KG1 (cell line): ENCODE measurements around the gene PADI6.

Source experiments
- DNase-seq: peaks from one replicate; lab custom pipeline; 2025; lab: John Stamatoyannopoulos, UW

Gene PADI6

GRCh38 chr1:17434016-17434415 lies 62.0 kb downstream of the PADI6 start:
- DNase-seq: no peak

- DNase-seq: no peak
Measured at GRCh38 chr1:17434601-17435000, 62.6 kb downstream of the PADI6 start.

GRCh38 chr1:17436380-17437174 lies 64.6 kb downstream of the PADI6 start:
- DNase-seq: no peak

DNA sequence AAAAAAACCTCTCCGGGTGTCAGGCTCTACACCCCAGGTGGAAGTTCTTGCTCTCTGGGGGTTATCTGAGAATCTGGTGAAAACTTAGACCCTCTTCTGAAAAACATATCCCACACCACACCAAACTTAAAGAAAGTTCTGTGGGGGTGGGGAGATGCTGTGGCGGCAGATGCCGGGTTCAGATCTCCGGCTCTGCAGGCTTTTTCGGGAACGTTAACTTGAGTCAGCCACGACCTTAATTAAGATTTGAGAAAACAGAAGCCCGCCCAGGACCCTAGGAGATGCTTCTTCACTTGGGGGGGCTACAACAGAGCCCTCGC lies 65.2 kb downstream of the PADI6 start:
- no peak for DNase-seq

DNA sequence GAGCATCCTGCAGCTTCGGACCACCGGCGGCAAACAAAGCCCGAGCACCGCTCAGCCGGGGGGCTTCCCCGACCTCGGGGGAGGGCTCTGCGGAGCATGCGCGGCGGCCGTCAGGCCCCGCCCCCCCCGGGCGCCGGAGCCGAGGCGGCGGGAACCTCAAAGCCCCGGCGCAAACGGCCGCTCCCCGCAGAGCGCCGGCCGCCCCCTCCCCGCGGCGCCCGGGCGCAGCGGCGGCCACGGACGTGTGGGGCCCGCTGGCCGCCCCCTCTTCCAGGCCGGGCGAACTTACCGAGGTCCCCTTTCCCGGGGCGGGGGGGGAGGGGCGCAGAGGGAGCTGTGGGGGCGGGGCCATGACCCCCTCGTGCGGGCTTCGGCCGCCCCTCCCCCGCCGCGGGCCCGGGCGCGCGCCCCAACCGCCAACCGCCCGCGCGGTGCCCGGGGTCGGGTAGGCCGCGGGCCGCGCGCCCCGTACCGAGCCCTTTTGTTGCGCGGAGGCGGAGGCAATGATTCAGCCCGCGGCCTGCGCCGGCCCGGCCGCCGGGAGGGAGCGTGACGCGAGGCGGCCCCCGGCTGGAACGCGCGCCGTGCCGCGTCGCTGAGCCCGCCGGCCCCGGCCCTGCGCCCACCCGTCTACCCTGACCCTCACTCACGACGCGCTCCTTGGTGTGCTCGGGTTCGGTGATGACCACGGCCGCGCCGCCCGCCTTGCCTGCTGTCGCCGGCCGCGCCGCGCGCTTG lies 65.8 kb downstream of the PADI6 start:
- peak; percentile 17 for DNase-seq

GRCh38 chr1:17438318-17439249 lies 66.6 kb downstream of the PADI6 start:
- peak; percentile 65 for DNase-seq

- DNase-seq: peak; percentile 63
Measured at GRCh38 chr1:17439250-17440073, 67.5 kb downstream of the PADI6 start, which contains the start of gene RCC2. TSS of gene RCC2 (minus strand) at chr1:17439677. CDS start at chr1:17438514, 1,163 bp downstream.

DNA sequence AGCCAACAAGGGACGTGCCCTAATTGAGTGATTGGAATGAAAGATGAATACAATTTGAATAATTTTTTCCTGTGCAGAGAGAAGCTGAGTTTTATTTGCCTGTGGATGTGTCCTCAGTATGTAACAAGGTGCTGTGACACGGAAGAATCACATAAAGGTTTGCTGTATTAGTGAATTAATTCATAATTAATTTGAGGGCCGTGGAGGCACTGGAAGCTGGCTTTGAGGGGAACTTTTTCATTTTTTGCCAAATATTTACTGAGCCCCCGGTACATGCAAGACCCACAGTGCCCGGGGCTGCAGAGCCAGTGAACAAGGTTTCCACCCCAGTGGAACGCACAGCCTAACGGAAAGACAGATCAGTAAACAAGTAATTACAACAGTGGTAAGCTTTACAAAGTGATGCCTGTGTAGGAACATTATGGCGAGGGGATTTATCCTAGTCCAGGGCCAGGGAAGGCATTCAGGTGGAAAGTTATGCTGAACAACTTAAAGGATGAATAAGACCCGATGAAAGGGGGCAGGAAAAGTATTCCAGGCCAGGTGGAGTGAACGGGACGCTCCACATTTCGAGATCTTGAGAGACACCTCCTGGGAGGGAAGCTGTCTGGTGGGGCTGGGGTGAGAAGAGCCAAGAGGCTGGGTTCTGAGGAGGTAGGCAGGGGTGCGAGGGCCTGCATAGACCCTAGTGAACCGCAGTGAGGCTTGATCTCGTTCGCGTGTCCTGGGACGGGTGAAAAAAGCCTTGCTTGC lies 68.3 kb downstream of the PADI6 start:
- DNase-seq: no peak

DNA sequence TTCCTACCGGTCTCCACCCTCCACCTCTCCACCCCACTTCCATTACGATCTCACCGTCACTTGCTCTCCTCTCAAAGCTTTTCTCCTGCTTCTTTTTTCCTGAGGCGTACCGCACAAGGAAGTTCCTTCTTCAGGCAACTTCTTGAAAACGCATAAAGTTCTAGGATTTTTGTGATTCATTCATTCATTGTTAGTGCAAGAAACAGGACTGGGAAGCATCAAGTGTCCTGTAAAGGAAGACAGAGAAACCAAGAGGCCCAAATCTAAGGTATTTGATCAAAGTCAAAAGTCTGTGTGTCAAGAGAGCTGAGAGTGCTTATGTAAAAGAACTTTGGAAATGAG lies 68.8 kb downstream of the PADI6 start:
- no peak for DNase-seq

DNA sequence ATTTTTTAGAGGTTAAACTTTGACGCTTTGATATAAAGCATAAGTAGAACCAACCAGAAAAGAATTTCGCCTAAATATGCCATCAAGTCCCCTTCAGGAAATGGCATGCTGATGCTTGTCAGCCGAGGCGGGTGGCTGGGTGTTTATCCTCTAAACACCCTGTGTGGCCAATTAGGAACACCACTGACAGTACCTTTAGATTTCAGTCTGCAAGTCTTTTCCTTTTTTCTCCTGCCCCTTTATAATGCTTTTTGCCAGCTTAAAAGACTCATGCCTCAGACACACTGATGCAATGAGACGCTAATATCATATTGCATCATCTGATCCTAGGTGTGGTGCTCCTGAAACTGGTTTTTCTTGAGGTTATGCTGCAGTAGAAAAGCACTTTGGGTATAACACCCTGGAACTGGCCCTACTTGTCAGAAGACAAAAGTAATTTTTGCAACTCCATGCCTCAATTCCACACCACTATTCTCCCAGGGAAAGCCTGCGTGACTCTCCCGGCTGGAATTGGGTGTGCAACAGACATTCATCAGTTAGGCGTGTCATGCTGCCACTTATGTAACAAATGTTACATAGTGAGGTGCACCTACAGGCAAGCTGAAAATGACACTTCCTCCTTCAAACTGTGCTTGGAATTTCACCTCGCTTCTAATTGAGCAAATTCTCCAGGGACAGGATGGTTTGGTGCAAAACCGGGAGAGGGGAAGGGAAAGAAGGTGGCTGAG lies 69.4 kb downstream of the PADI6 start:
- DNase-seq: no peak

DNA sequence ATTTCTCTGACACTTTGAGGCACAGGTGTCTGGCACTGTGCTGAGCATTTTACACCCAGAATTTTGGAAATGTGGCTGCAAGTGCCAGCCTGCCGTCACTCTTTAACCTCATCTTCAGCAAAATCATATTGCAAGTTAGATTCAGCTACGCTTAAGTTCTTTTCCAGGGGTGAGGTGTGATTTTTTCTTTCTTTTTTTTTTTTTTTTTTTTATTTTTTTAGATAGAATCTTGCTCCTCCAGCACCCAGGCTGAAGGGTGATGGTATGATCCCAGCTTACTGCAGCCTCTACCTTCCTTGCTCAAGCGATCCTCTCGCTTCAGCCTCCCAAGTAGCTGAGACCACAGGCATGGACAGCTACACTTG lies 70.0 kb downstream of the PADI6 start:
- no peak for DNase-seq

DNA sequence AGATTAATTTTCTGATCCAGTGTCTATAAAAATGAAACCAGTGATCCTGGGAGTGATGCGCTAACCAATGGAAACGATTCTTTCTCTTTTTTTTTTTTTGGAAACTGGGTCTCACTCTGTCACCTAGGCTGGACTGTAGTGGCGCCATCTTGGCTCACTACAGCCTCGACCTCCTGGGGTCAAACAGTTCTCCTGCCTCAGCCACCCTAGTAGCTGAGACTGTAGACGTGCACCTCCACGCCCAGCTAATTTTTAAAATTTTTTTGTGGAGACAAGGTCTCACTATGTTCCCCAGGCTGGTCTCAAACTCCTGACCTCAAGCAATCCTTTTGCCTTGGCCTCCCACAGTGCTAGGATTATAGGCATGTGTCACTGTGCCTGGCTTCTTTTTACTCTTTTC lies 70.8 kb downstream of the PADI6 start:
- no peak for DNase-seq

DNA sequence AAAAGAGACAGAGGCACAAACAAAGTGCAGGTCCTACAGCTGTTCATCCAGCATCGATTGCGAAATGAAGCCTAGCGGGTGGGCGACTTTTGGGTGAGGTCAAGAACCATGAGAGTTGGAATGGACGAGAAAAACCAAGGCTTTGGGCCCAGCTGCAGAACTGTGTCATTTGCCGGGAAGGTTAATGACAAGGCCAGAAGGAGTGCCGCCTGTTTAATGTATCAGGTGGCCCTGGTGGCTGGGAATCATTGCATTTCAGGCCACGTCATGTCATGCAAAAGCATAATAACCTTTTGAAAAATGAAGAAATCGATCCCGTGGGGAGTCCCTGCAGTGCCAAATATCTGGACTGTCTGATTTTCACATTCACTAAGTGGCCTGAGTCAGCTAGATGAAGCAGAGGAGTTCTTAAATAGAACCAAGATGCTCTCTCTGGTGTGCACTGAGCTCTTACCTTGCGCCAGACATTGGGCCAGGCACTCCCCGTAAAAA lies 75.6 kb downstream of the PADI6 start:
- DNase-seq: no peak
